HG02943 (cell line): ENCODE measurements around the gene APOBEC3H.
A peak's percentile ranks its signal among the peaks of the same experiment; 100 is the strongest.

Experiments
- ATAC-seq: cut with Tn5 transposase; IDR thresholded peaks from one replicate; pipeline ENCODE4 v1.9.1; 2021; ENCODE audit warnings: mild to moderate bottlenecking, low read depth, moderate library complexity; ENCODE audit not compliant: unreplicated experiment

Gene APOBEC3H

DNA sequence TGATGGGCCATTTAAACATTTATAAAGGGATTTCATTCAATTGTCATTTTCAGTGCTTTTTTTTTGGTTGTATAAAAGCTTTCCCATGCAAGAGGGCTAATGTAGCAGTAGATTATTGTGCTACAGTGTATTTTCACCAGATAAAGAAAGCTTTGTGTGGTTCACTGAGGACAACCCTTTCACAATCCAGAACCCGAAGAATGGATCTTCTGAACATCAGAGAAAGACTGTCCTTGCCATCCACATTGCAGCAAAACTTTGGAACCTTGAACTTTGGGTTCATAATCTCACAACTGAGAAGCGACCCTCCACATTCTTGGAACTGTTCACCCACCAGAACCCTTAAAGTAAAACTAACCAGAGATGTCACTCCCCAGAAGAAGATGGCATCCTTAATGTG lies 9.3 kb downstream of the APOBEC3H start:
- no peak for ATAC-seq

DNA sequence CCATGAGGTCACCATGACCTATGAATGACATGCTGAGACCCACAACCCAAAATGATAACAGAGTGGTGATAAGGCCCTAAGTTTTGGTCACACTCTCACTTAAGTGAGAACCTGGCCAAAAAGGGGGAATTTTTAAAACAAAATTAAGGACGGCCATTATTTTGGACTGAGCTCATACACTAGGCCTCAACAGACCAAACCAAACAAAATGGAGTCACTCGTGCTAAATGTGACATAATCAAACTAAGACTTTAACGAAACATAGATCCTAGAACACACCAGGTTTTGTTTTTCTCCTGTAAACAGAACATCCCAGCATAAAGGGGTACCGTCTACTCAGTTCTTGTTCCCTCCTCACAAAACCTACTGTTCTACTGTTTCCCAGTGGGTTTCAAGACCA lies 11.4 kb downstream of the APOBEC3H start:
- no peak for ATAC-seq

DNA sequence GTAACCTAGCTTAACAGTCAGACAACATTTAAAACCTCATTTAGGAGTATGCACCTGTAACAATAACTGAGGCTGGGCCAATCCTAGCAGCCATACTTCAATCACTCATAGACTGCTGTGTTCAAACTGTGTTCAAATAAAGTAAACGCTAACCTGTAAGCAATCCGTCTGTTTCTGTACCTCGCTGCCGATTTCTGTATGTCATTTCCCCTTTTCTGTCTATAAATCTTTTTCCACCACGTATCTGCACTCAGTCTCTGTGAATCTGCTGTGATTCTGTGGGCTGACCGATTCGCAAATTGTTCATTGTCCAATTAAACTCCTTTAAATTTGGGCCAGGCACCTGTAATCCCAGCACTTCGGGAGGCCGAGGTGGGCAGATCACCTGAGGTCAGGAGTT lies 12.3 kb downstream of the APOBEC3H start:
- ATAC-seq = no peak

DNA sequence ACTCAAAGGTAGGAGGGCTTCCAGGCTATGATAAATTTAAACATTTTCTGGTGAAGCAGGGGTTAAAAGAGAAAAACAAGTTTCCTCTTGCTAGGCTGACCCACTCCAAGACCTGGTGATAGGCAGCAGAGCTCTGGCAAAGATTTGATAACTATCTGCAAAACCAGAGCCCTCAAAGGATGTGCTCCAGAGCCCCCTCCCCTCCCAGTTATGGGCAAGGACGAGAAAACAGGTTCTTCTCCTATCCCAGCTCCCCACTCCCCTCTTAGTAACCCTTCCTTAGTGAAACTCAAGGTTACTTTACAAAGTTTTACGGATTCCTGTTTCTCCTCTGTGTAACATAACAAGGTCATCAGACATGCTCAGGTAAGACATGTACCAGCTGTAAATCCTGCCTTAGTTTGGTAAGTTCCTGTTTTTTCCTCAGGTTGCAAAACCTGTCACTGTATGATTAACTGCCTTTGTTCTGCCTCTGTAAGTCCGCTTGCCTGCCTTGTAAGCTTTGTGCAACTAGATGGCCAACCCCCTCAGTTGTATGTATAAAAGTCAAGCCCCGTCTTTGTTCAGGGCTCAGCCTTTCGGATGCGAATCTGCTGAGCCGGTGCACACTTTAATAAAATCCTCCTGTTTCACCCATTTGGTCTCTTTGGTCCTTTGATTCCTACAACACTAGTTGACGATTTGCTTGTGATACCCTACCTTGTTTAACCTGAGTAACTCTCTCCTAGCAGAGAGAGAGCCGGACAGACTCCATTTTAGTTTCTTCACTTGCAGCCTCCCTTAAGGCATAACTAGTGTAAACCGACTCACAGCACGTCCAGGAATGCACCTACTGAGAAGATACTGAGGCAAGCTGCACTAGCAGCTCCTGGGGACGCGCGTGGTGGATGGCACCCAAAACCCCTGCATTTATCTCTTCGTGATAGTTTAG lies 13.9 kb downstream of the APOBEC3H start:
- no peak for ATAC-seq

DNA sequence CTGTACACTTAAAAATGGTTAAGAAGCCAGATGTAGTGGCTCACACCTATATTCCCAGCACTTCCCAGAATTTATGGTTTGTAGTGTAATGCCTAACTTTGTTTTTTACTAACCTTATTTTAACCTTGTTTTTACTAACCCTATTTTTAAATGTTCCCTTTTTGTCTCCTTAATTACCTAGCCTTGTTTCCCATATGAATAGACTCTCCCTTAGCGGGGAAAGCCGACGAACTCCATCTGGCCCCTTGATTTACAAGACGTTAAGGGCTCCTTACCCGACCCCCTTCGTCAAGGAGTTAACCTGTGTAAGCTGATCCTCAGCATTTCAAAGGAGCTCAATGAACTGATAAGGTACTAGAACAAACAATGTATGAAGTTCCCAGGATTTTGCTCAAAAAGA lies 17.1 kb downstream of the APOBEC3H start:
- ATAC-seq = no peak

DNA sequence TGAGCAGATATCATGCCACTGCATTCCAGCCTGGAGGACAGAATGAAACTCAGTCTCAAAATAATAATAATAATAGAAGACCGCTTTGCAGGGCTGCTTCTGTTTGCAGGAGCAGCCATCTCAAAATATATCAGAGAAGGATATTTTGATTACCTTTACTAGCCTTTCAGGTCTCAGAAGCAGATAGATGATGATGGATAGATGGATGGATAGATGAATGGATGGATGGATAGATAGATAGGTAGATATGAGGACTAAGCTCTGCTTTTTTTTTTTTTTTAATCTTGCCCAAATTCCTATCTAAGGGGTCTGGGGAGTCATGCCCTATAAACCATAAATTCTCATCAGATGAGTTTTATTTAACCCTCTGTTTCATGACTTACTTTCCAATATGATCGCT lies 18.5 kb downstream of the APOBEC3H start:
- ATAC-seq = no peak

DNA sequence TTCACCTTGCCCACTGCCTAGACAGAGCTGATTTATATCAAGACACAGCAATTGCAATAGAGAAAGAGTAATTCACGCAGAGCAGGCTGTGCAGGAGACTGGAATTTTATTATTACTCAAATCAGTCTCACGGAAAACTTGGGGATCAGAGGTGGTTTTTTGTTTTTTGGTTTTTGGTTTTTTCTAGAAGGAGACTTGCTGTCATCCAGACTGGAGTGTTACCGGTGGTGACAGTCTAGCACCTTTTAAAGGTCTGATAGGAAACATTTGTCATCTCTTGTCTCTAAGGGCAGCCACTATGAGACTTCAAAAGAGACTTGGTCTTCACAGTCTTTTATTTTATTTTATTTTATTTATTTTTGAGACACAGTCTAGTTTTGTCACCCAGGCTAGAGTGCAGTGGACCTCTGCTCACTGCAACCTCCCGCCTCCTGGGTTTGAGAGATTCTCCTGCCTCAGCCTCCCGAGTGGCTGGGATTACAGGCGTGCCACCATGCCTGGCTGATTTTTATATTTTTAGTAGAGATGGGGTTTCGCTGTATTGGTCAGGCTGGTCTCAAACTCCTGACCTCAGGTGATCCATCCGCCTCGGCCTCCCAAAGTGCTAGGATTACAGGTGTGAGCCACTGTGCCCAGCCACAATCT lies 19.1 kb downstream of the APOBEC3H start:
- no peak for ATAC-seq

DNA sequence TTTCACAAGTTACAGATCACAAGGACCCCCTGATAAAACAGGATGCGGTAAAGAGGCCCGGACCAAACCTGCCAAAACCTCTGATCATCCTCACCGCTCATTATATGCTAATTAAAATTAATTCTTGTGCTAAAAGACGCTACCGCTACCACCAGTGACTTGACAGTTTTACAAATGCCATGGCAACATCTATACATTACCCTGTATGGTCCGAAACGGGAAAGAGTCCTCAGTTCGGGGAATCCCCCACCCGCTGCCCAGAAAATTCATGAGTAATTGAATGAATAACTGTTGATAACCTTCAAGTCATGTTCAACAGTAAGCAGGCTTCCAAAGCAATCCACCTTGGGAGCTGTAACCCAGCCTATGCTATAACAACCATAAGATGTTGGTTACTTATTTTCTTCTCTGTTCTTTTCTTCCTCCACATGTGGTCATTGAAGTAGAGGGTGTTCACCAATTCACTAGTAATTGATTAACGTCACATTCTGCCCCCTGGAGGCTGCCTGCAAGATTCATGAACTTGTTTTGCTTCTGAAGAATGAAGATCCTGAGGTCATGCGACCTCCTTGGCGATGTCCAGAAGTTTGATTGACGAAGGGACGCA lies 20.6 kb downstream of the APOBEC3H start:
- ATAC-seq = peak; percentile 52

DNA sequence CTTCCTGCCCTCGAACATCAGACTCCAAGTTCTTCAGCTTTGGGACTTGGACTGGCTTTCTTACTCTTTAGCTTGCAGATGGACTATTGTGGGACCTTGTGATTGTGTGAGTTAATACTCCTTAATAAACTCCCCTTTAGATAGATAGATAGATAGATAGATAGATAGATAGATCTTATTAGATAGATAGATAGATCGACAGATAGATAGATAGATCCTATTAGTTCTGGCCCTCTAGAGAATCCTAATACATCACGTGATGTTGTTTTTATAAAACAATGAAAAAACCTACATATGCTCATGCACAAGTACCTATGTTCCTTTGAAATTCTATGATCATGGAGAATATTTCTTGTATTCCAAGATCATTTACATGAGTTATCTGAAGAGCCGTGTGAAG lies 23.9 kb downstream of the APOBEC3H start:
- no peak for ATAC-seq

DNA sequence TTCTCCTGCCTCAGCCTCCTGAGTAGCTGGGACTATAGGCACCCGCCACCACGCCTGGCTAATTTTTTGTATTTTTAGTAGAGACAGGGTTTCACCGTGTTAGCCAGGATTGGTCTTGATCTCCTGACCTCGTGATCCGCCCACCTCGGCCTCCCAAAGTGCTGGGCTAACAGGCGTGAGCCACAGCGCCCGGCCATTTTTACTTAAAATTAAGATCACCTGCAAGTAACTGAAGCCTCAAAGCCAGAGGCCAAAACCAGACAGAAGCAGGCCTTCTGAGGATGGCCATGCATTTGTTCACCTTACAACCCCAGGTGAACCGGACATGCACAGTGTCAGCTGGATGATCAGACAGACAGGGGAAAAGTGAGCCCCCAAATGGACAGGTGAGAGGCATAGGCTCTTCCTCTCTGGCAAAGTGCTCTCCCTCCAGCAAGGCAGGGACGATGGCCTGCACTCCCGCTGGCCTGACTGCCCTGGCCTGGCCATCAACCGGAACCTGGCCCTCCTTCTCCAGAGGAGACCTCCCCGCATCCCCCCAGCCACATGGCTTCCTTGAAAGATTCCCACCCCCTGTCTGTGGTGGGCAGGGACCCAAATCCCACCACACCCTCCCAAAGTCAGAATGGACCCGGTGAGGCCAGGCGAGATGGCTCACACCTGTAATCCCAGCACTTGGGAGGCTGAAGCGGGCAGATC lies 25.9 kb downstream of the APOBEC3H start:
- ATAC-seq = no peak

DNA sequence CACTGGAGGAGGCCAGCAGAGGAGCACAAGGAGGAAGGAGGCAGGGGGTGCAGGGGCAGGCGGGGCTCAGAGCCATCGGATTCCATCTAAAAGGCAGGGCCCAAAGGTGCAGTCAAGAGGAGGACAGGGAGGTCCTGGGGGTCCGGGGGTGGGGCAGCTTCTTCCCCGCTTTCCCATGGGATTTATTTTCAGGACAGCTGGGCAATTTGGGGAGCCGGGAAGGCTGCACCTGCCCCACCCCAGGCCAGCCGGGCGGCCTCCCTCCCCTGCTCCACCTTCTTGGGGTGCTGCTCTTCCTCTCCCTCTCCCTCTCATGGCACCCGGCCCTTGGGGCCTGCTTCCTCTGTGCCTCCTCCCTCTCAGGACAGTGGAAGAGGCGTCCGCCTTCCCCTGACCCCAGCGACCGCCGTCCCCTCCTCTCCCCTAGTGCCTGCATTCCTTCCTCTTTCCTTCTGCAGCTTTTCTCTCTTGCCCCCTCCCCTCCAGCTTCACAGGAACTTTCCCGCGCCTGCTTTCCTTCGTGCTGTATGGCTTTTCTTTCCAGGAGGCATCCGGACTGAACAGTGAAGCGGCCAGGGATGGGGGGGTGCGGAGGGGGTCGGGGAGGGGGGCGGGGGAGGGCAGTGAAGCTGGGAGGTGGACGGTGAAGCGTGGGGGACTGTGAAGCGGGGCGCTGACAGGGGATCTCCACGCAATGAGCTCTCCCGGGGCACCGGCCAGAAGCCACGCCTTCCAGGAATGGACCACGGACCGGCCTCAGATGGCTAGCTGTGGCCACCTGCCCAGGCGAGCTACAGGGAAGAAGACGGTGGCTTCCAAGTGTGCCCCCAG lies 26.9 kb downstream of the APOBEC3H start:
- ATAC-seq = no peak

DNA sequence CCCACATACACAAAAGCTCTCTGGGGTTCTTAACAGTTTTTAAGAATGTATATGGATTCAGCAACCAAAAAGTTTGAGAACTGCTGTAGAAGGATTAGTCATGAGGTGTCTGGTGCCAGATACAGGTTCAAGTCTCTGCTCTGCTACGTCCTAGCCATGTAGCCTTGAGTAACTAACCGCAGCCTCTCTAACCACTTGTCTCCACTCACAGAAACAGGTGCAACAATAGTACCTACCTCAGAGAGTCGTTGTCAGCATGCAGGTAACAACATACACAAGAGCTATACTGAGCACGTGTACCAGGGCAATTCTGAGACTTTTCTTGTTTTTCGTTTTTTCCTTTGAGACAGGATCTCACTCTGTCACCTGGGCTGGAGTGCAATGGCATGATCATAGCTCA lies 28.6 kb downstream of the APOBEC3H start:
- ATAC-seq = no peak

DNA sequence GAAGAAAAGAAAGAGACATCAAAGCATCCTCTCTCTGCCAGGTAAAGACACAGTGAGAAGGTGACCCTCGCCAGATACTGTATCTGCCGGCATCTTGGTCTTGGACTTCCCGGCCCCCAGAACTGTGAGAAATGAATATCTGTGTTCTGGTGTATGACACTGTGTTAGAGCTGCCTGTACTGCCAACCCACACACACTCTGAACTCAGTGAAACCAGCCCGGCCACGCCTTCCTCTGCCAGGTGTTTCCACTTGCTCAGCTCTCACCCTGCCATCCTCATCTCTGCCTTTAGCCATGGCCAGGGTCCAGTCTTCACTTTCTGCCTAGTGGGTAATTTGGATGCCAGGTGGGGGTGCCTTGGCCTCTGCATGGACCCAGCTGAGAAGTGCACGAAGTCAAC lies 31.5 kb downstream of the APOBEC3H start:
- no peak for ATAC-seq

DNA sequence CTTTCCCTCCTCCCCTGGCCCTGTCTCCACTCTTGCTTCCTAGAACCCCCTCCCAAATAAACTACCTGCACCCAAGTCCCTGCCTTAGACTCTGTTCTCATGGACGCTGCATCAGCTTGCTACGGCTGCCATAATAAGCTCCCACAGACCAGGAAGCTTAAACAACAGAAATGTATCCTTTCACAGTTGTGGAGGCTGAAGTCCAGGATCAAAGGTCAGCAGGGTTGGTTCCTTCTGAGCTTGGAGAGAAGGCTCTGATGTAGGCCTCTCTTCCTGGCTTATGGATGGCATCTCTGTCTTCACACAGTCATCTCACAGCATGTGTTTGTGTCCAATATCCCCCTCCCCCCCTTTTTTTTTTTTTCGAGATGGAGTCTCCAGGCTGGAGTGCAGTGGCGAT lies 32.0 kb downstream of the APOBEC3H start:
- no peak for ATAC-seq

DNA sequence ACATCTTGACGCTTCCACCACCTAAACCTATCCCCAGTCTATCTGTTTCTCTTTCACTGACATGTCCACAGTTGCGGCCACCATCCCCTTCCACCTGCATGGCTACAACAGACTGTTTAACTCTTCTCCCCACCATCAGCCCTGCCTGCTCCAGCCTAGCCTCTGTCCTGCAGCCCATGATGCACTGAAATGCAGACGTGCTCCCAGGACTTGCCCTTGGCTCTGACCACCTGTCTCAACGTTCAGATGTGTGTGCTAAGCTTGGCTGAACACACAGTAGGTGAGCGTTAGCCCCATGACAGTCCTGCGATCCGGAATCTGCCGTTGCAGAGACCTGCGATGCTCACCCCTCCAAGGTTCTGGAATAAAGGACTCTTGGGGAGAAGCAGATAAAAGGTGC lies 32.7 kb downstream of the APOBEC3H start:
- no peak for ATAC-seq

DNA sequence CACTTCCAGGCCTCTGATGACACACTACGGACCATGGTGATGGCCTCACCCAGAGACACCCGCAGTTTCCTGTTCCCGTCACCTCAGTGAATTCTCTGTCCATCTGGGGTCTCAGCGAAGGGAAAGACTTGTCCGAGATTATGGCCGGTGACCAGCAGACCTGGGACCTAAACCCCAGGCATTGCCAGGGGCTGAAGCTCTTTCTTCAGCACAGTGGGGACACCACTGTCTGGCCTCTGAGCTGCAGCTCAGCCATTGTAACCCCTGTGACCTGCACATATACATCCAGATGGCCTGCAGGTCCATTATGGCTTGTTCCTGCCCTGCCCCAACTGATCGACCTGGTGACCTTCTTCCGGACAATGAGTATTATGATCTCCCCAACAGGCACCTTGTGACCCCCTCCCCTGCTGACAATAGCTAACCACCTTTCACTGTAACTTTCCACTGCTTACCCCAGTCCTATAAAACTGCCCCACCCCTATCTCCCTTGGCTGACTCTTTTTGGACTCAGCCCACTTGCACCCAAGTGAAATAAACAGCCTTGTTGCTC lies 33.2 kb downstream of the APOBEC3H start:
- ATAC-seq = no peak

DNA sequence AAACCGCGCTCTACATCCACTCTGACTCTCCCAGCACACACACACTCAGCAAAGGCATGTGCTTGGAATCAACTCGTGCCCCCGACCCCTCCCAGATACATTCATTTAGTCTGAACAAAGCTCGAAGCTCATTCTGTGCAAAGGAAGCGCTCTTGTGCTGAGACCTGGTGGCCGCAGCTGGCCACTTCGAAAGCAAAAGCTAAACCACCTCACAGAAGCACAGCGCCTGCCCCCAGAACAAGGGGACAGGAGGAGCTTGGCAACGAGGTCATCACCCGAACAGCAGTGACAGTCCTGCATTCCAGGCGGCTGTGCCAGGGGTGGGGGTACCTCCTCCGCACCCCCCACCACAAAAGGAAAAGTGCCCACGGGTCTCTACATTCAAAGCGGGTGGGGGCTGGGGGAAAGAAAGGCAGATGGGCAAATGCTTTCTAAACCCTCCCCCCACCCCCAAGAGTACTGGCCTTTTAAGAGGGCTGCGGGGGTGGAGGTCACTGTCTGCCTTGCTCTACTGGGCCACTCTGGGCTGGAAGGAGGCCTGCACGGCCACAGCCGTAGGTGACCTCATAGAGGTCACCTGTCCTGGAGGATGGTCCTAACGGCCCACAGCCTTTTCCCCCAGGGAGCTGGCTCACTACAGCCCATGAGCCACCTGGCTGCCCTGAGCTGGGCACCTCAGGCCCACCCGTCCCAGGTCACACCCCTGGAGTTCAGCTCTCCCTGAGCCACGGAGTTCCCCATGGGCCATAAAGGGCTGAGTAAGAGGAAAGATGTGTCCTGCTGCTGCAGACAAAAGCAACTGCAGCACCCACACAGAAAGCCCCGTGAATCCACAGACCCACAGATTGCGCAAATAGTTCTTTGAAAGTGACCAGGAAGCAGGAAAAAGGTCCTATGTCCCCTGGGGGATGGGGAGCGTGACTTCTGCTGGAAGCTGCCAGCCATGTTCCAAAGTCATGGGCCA lies 34.1 kb downstream of the APOBEC3H start:
- no peak for ATAC-seq

DNA sequence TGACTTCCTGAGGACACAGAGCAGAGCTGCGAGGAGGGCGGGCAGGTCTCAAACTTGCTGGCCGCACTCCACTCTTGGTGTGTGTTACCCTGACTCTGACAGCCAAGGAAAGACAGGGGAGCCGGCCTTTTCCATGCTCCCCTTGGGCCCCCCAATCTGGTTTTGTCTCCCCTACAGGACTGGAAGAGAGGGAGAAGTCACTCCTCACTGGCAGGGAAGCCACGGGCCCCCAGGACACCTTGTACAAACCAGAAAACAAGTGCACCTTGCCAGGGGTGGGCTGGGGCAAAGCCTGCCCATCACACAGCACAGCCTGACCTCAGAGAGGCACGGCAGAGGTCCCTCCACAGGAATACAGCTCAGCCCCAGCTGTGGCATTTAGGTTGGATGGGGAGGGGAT lies 35.2 kb downstream of the APOBEC3H start:
- ATAC-seq = no peak
